GM18505 (cell line): ENCODE measurements around the gene OSCP1.
A peak's percentile ranks its signal among the peaks of the same experiment; 100 is the strongest.
"Not testable (repeated sequence)": the region's sequence is repeated elsewhere in the genome, so short reads cannot be mapped to it uniquely, and the experiment has no call there.

Source experiments
- ATAC-seq: cut with Tn5 transposase; IDR thresholded peaks from one replicate; pipeline ENCODE4 v1.9.1; 2021; ENCODE audit not compliant: unreplicated experiment
- POLR2A ChIP-seq: IDR thresholded peaks from 4 replicates; pipeline ENCODE4 v1.6.1; 2011; ENCODE audit warnings: borderline replicate concordance; ENCODE audit not compliant: insufficient read depth, insufficient read length; ENCODE audit errors: extremely low read depth

OSCP1 gene, protein sequence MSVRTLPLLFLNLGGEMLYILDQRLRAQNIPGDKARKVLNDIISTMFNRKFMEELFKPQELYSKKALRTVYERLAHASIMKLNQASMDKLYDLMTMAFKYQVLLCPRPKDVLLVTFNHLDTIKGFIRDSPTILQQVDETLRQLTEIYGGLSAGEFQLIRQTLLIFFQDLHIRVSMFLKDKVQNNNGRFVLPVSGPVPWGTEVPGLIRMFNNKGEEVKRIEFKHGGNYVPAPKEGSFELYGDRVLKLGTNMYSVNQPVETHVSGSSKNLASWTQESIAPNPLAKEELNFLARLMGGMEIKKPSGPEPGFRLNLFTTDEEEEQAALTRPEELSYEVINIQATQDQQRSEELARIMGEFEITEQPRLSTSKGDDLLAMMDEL

DNA sequence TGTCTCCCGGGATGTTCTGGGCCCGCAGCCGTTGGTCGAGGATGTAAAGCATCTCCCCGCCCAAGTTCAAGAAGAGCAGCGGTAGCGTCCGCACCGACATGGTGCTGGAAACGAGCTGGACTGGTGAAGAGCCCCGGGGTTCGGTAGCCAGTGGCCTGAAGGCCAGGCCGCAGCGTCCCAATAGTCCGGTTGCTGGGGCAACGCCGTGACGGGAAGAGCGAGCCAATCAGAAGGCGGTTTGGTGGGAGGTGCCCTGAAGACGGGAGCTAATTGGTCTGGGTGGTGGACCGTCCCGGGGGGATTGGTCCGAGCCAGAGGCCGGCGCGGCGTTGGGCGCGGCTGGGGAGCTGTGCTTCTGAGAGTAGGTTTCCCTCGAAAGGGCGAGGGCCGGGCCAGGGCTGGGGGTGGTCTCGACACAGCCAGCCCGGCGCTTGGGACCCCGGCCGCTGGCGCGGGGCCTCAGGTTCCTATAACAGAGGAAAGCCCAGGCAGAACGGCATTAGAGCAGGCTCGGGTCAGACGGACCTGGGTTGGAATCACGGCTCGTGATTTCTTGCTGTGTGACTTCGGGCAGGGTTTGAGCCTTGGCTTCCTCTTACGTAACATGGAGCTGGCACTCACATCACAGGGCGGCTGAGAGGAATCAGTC, at the start of gene OSCP1:
TSS of gene OSCP1 (minus strand) at position 182 of the 649 bp plus-strand sequence. CDS start at position 100, 82 bp downstream.
- peak; percentile 95 for ATAC-seq
- peak; percentile 92 for TF ChIP-seq POLR2A

DNA sequence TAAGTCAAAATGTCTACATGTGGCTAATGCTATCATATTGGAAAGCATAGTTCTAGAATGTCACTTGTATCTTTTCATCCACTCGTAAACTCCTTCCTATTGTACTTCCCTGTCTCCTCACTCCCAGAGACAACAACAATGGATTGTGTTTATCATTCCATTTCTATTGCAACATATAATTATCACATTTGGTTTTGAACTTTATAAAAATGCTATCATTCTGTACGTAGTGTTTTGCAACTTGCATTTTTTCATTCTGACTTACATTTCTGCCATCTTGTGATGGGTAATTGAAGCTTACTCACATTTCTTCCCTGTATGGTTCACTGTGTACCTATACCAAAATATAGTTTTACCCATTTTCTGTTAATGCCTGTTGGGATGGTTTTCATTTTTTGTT, 47.0 kb upstream of the OSCP1 start:
- no peak for ATAC-seq
- no peak for TF ChIP-seq POLR2A

DNA sequence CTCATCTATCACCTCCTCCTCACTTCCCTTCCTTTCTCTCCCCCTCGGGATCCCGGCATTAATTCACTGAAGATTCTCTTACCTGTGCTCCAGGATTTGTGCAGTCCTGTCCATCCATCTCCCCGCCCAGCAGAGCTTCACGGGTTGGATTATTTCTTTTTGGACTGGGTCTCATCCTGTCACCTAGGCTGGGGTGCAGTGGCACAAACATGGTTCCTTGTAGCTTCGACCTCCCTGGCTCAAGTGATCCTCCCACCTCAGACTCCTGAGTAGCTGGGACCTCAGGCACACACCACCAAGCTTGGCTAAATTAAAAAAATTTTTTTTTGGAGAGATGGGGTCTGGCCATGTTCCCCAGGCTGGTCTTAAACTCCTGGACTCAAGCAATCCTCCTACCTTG, 44.7 kb upstream of the OSCP1 start:
- TF ChIP-seq POLR2A: no peak
- ATAC-seq: no peak

DNA sequence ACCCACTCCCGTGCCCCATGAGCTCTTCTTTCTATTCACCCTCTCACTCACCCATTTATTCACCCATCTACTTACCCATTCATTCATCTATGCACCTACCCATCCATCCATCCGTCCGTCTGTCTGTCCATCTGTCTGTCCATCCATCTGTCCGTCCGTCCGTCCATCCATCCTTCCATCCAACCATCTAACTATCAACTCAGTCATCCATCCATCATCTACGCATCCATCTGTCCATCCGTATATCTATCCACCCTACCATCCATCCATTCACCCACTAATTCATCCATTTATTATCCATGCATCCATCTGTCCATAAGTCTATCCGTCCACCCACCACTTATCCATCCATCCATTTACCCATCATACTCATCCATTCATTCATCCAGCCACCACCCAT, 43.3 kb upstream of the OSCP1 start:
- ATAC-seq: no peak
- TF ChIP-seq POLR2A: no peak

DNA sequence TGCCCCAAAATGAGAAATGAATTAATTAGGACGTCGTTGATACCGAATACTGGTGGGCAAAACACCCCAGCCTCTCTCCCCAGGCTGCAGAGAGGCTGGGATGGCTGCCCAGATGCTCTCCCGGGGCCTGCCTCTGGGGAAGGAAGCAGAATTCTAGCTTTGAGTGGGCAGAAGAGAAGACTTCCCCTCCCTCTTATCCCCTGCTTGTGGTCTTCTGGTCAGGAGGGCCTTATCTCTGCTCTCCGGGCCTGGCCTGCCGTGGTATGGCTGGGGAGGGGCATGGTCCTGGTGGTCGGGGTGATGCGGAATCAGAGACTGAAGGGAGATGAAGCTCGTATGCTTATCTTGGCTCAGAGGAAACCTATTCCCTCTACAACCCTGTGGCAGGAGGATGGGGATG, 42.2 kb upstream of the OSCP1 start:
- TF ChIP-seq POLR2A: no peak
- no peak for ATAC-seq

DNA sequence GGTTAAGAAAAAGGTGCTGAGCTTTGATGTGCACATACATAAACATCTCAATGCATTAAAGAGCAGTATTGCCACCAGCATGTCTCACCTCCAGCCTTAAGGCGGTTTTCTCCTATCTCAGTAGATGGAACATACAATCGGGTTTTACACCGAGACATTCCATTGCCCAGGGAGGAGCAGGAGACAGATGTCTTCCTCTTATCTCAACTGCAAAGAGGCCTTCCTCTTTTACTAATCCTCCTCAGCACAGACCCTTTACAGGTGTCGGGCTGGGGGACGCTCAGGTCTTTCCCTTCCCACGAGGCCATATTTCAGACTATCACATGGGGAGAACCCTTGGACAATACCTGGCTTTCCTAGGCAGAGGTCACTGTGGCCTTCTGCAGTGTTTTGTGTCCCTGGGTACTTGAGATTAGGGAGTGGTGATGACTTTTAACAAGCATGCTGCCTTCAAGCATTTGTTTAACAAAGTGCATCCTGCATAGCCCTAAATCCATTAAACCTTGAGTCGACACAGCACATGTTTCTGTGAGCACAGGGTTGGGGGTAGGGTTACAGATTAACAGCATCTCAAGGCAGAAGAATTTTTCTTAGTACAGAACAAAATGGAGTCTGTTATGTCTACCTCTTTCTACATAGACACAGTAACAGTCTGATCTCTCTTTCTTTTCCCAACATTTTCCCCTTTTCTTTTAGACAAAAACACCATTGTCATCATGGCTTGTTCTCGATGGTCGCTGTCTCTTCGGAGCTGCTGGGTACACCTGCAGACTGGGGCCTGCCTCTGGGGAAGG, 39.2 kb upstream of the OSCP1 start:
- ATAC-seq: not testable (repeated sequence)

DNA sequence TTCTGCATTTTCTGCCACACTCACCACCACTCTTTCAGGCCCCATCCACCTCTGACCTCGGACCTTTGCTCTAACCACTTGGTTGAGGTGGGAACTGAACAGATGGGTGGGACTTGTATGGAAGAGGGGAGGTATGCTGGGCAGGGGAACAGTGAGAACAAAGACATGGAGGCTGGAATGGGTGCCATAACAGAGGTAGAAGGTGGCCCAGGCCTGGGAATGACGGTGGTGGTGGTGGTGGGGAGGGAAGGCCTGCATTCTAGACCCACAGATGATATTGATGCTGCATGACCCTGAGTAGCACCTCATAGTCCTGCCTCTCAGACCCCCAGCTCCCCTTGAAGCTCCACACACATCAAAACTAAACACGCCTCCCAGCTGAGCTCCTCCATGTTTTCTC, 37.7 kb upstream of the OSCP1 start:
- no peak for TF ChIP-seq POLR2A
- no peak for ATAC-seq

DNA sequence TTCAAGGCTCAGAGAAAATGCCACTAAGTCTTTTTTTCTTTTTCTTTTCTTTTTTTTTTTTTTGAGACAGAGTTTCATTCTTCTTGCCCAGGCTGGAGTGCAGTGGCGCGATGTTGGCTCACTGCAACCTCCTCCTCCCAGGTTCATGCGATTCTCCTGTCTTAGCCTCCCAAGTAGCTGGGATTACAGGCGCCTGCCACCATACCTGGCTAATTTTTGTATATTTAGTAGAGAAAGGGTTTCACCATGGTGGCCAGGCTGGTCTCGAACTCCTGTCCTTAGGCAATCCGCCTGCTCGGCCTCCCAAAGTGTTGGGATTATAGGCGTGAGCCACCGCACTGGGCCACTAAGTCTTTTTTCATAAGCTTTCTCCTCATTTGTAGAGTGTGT, 37.1 kb upstream of the OSCP1 start:
- ATAC-seq: not testable (repeated sequence)

DNA sequence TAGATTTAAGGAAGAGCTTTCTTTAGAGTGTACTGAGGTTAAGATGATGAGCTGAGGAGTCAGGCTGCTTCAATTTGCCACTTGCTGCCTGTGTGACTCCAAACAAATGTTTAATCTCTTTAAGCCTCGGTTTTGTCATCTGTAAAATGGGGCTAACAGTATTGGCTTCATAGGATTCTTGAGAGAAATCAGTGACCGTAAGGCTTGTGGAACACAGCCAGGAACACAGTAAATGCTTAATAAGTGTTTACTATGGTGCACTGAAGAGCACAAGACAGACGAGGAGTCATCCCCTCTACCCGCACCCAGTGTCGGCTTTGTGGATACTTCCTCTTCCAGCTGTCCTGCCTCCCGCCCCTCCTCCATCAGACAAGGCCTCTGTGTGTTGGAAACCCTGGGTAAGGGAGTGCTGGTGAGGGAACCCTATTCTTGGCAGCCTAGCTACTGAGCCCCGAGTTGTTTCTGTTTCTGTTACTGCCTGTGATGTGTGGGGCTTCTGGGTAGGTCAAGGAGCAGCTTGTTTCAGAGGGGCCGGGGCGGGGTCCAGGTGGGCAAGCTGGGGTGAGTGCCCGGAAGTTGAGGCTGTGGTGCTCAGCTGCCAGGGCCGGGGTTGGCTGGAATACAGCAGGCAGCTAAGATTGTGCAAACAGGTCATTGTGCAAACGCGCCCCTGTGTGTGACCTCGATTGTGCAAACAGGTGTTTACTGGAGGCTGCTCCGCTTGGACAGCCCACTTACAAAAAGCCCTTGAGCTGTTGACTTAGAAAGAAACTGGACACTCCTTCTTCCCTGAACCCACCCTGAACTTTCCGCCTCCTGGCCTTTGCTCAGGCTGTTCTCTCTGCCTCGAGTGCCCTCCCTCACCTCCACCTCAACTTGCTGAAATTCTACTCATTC, 36.4 kb upstream of the OSCP1 start:
- ATAC-seq: no peak
- no peak for TF ChIP-seq POLR2A

DNA sequence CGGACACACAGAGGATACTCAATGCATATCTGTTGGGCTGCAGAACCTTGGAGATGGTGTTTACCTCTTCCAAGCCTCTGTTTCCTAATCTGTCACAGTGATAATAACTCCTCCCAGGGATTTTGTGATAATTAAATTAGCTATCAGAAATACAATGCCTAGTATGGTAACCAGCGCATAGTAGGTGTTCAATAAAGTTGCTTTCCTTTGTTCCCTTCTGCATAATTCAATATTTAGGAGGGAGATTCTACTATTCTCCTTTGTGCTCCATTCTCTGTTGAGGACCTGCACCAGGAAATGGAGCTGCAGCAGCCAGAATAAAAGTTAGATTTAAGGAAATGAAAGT, 35.8 kb upstream of the OSCP1 start:
- no peak for TF ChIP-seq POLR2A
- no peak for ATAC-seq

DNA sequence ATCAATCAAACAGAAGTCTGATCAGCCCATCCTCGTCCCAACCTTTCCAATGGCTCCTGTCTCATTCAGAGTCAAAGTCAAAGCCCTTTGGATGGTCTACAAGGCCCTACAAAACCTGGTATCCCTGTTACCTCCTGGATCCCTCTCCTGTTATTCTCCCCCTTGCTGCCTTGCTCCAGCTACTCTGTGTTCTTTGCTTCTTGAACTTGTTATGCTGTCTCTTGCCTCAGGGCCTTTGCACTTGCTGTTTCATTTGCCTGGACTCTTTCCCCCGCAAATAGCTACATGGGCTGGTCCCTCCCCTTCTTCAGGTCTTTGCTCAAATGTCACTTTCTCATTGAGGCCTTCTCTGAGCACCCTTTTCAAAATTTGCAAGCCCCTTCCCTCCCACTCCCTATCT, 33.8 kb upstream of the OSCP1 start:
- ATAC-seq: no peak
- TF ChIP-seq POLR2A: no peak

DNA sequence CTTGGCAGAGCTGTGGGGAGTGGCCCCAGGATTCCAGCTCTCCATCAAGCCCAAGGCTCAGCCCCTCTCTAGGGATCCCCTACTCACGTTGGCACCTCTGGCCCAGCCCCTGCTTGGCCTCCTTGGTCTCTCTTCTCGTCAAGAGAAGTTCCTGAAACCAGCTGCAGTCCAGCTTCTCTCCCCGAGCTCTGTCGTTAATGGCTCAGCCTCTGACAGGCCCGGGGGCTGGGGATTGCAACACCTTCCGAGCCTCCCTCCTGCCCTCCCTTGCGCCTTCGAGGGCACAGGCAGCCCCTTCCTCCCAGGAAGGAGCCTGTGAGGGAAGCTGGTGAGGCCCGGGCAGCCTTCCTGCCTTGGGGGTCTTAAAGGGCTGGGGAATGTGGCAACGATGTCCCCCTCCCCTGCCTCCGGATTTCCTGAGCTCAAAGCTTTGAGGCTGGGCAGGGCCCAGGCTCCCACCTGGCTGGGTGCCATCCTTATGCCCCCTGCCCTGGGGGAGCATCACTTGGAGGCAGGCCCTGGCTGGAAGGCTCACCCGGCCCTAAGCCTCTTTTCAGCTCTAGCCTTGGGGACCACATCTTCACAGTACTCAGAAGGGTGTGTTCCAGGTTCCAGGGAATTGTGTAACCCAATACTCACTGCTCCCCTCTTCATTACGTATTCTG, 32.6 kb upstream of the OSCP1 start, which contains the start of gene CSF3R:
TSS of gene CSF3R (minus strand) at position 190 of the 665 bp plus-strand sequence. CDS start 3,417 bp downstream, outside the sequence.
- TF ChIP-seq POLR2A: no peak
- no peak for ATAC-seq
